Upper lobe of left lung (tissue), 6 donors: ENCODE data around the gene KPNA5. TPM values are rescaled to one million over a fixed set of nuclear protein-coding genes. Genes with fewer than 3 reads are reported as not detected.
A peak's percentile ranks its signal among the peaks of the same experiment; 100 is the strongest.

Source experiments
- ATAC-seq, 2 donors: fragments of 200-7000 bp; cut with Tn5 transposase; one replicate each; pipeline ENCODE4 v1.9.1; 2022; ENCODE audit warnings: mild to moderate bottlenecking in 2 of 2, moderate library complexity in 2 of 2; ENCODE audit not compliant: low FRiP score in 2 of 2
- DNase-seq, 2 donors: peaks; one replicate each; pipeline ENCODE4 v3.0.0-alpha.2; 2019 to 2020
- H3K27ac ChIP-seq, 4 donors: fragments of 200-600 bp; sonication (generic); one replicate each; pipeline ENCODE4 v1.5.1; 2016 to 2019
- H3K27me3 ChIP-seq, 4 donors: fragments of 200-600 bp; sonication (generic); one replicate each; pipeline ENCODE4 v1.5.1; 2017 to 2019
- H3K36me3 ChIP-seq, 4 donors: fragments of 200-600 bp; sonication (generic); one replicate each; pipeline ENCODE4 v1.5.1; 2016 to 2019
- H3K4me1 ChIP-seq, 4 donors: fragments of 200-600 bp; sonication (generic); one replicate each; pipeline ENCODE4 v1.5.1; 2018 to 2019
- H3K4me3 ChIP-seq, 4 donors: fragments of 200-600 bp; sonication (generic); one replicate each; pipeline ENCODE4 v1.5.1; 2017 to 2019; ENCODE audit warnings: mild to moderate bottlenecking in 2 of 4, moderate library complexity in 1 of 4
- H3K9me3 ChIP-seq, 4 donors: fragments of 200-600 bp; sonication (generic); one replicate each; pipeline ENCODE4 v1.5.1; 2018 to 2019
- EP300 ChIP-seq, 4 donors: sonication (generic); formaldehyde crosslinking; IDR thresholded peaks; one replicate each; pipeline ENCODE4 v1.5.1; 2017; ENCODE audit warnings: antibody characterized with exemption in 4 of 4, control low read depth in 2 of 4
- POLR2A ChIP-seq, 4 donors: fragments of 450-650 bp; IDR thresholded peaks; one replicate each; pipeline ENCODE4 v1.5.1; 2016 to 2017; ENCODE audit warnings: antibody characterized with exemption in 4 of 4, mild to moderate bottlenecking in 2 of 4
- POLR2AphosphoS5 ChIP-seq, 2 donors: sonication (generic); formaldehyde crosslinking; IDR thresholded peaks; one replicate each; pipeline ENCODE4 v1.5.1; 2017; ENCODE audit warnings: antibody characterized with exemption in 2 of 2
- WGBS, 2 donors: methylation state at CpG; one replicate each; pipeline ENCODE4 v1.1.5; 2017 to 2018; 5-methylcytosine and 5-hydroxymethylcytosine counted together
- total RNA-seq, 6 donors: library from RNA; depleted of rRNA in 4 of 6; stranded (reverse); fragments of >200 nt in 4 of 6; gene quantifications; one replicate each; pipeline versions ENCODE4 v1.1.0 to v1.2.1, GENCODE V29; 2016 to 2021
- TF ChIP-seq, protein P1 (sequence below), 6 experiments: fragments of 450-650 bp in 4 of 6; fragments of 200-600 bp in 2 of 6; sonication (generic) in 2 of 6; IDR thresholded peaks; one replicate each; pipeline ENCODE4 v1.5.1; 2016 to 2019; ENCODE audit warnings: antibody characterized with exemption in 6 of 6
- donor health status: DM: no; HTN: no; CAD: no; lungs with moderate emphysema.
- donor health status: DM: no; HTN: yes; CAD: no; lungs with severe emphysema.

The KPNA5 gene
- total RNA-seq: 10 to 100 TPM in 3 of 6 donors, 1 to 10 TPM in 3; 3.1 to 20.1 (median 9.2) TPM

DNA sequence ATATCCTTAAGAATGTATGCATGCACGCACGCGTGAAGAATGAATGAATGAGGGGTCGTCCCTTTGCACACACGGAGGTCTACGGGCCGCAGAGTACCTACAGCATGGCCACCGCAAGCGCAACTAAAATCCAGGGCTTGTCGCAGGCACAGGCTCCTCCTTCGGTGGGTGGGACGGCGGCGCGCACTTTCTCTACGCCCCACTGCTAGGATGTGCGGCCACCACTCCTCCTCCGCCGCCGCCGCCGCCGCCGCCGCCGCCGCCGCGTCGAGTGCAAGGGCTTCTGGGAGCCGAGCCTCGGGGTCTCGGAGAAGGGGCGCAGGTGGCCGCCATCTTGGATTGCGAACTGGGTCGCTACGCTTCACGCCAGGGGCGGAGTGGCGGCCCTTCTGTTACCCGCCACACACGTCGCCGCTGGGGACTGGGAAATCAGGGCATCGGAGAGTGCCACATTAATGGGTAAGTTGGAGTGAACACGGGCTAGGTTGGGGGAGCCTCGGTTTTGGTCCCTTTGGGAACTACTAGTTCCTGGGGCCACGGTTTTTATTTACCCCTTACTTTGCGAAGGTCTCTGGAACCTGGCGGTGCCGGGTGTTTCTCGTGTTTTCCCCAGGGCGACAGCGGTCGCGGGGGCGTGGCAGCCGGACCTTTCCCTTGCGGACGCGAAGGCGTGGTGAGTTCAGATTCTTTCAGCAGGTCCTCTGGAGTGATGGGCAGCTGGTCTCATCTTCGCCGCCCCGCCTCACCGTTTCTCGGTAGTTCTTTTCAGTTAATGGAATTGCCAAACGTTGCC, at the start of gene KPNA5:
KPNA5 (plus strand) TSS at position 332 of the 793 bp plus-strand sequence; CDS start at position 456, 124 bp downstream.
- ATAC-seq: peak; percentile 97 to 99
- peak within 1 kb of the TSS; percentile 85 to 95 (median 90) for H3K27ac ChIP-seq
- peak within 1 kb of the TSS; percentile 56 to 76 (median 66) for H3K4me3 ChIP-seq
- peak; percentile 34 to 86 for TF ChIP-seq POLR2AphosphoS5 (IDR thresholded peaks at IDR 0.05)
- TF ChIP-seq, protein P1, sequence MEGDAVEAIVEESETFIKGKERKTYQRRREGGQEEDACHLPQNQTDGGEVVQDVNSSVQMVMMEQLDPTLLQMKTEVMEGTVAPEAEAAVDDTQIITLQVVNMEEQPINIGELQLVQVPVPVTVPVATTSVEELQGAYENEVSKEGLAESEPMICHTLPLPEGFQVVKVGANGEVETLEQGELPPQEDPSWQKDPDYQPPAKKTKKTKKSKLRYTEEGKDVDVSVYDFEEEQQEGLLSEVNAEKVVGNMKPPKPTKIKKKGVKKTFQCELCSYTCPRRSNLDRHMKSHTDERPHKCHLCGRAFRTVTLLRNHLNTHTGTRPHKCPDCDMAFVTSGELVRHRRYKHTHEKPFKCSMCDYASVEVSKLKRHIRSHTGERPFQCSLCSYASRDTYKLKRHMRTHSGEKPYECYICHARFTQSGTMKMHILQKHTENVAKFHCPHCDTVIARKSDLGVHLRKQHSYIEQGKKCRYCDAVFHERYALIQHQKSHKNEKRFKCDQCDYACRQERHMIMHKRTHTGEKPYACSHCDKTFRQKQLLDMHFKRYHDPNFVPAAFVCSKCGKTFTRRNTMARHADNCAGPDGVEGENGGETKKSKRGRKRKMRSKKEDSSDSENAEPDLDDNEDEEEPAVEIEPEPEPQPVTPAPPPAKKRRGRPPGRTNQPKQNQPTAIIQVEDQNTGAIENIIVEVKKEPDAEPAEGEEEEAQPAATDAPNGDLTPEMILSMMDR (IDR thresholded peaks at IDR 0.05): no peak
- peak in 2 of 4 donors; percentile 22 to 74 for TF ChIP-seq POLR2A (IDR thresholded peaks at IDR 0.05)
- no peaks in the 10 kb centered on the region for H3K9me3 ChIP-seq
- DNase-seq: peak; percentile 95 to 98
- H3K4me1 ChIP-seq: peaks cover 9 to 22% (median 15%) of the 10 kb centered on the region in 4 donors
- H3K27me3 ChIP-seq: no peaks in the 10 kb centered on the region
- H3K36me3 ChIP-seq: peaks cover 0 to 7% (median 0%) of the 10 kb centered on the region in 4 donors
- WGBS, 2 donors: 0 to 1% methylated on average over 39 to 61 of the region's 69 CpGs

GRCh38 chr6:116631379-116631990, 49.5 kb upstream of the KPNA5 start:
- TF ChIP-seq POLR2A (IDR thresholded peaks at IDR 0.05) (no peak), POLR2AphosphoS5 (IDR thresholded peaks at IDR 0.05) (peak; percentile 43 to 47), EP300 (IDR thresholded peaks at IDR 0.05) (peak in 1 of 4 donors; percentile 24)
- WGBS, 2 donors: 41 to 47% methylated on average over 5 of the region's 5 CpGs
- Histone ChIP-seq H3K27me3 (no peaks in the 10 kb centered on the region), H3K36me3 (peaks cover 0 to 18% (median 5%) of the 10 kb centered on the region in 4 donors), H3K27ac (peak overlapping the region in 1 of 4 donors; percentile 37), H3K4me1 (peaks cover 0 to 13% (median 3%) of the 10 kb centered on the region in 4 donors), H3K9me3 (no peaks in the 10 kb centered on the region), H3K4me3 (no peak overlapping the region)
- DNase-seq (no peak), ATAC-seq (no peak)

DNA sequence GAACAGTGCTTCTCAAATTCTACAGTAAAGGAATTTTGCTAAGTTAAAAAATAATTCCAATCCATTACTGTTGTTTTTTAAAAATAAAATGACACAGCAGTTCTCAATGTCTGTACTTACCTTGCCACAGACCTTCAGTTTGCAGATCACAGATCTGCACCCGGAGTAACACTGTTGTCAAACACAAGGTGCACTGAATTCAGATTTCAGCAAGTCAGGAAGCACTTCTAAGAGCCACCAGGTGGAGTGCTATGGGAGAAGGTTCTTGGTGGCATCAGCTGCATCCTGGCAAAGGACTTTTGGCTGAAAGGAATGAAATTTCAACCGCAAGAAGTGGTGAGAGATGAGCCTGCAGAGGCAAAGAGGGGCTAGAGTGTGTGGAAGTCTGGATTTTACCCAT, 47.3 kb upstream of the KPNA5 start:
- WGBS, 2 donors: 83 to 94% methylated on average over 2 of the region's 2 CpGs
- TF ChIP-seq POLR2AphosphoS5 (IDR thresholded peaks at IDR 0.05) (no peak), EP300 (IDR thresholded peaks at IDR 0.05) (no peak), POLR2A (IDR thresholded peaks at IDR 0.05) (no peak)
- TF ChIP-seq, protein P1 (IDR thresholded peaks at IDR 0.05): no peak
- Histone ChIP-seq H3K9me3 (no peaks in the 10 kb centered on the region), H3K36me3 (peaks cover 0 to 21% (median 5%) of the 10 kb centered on the region in 4 donors), H3K27ac (no peak overlapping the region), H3K4me1 (peaks cover 0 to 13% (median 3%) of the 10 kb centered on the region in 4 donors), H3K27me3 (no peaks in the 10 kb centered on the region), H3K4me3 (no peak overlapping the region)
- DNase-seq (no peak), ATAC-seq (no peak)

- no peak for ATAC-seq
- no peaks in the 10 kb centered on the region for H3K27me3 ChIP-seq
- WGBS, 2 donors: 26 to 32% methylated on average over 5 of the region's 5 CpGs
- no peaks in the 10 kb centered on the region for H3K9me3 ChIP-seq
- peaks cover 0 to 31% (median 0%) of the 10 kb centered on the region in 4 donors for H3K36me3 ChIP-seq
- peak overlapping the region in 1 of 4 donors; percentile 50 for H3K27ac ChIP-seq
- DNase-seq: no peak
- H3K4me3 ChIP-seq: no peak overlapping the region
- TF ChIP-seq POLR2A (IDR thresholded peaks at IDR 0.05) (no peak), EP300 (IDR thresholded peaks at IDR 0.05) (no peak)
- H3K4me1 ChIP-seq: peaks cover 0 to 7% (median 2%) of the 10 kb centered on the region in 4 donors
These were observed 32.9 kb upstream of the KPNA5 start for GRCh38 chr6:116648156-116648555.

DNA sequence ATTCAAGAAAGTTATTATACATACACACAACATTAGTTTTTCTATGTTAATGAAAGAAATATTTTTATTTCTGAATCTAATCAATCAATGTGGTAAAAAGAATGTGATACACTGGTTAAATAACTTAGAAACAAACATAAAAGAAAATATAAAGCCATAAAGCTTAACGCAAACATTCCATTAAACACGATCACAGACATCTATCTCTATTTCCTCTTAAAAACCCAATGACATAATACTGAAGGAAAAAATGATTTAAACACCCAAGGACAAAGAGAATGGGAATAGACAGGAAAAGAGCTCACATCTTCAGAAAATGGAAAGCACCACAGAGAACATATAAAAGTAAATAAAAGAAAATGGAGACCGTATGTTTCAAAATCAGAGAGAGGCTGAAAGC, 31.9 kb upstream of the KPNA5 start:
- 71 to 86% methylated on average over 3 of the region's 3 CpGs for WGBS, 2 donors
- no peak for TF ChIP-seq POLR2A (IDR thresholded peaks at IDR 0.05)
- TF ChIP-seq POLR2AphosphoS5 (IDR thresholded peaks at IDR 0.05): no peak
- TF ChIP-seq EP300 (IDR thresholded peaks at IDR 0.05): no peak
- TF ChIP-seq, protein P1 (IDR thresholded peaks at IDR 0.05): no peak
- Histone ChIP-seq H3K9me3 (no peaks in the 10 kb centered on the region), H3K36me3 (peaks cover 0 to 38% (median 0%) of the 10 kb centered on the region in 4 donors), H3K4me3 (no peak overlapping the region), H3K27ac (no peak overlapping the region), H3K27me3 (no peaks in the 10 kb centered on the region), H3K4me1 (peaks cover 0 to 7% (median 2%) of the 10 kb centered on the region in 4 donors)
- ATAC-seq (no peak), DNase-seq (no peak)
